ENCODE results near the gene POTEJ. TPM values are rescaled to one million over a fixed set of nuclear protein-coding genes. Genes with fewer than 3 reads are reported as not detected.
"Not testable (repeated sequence)": the region's sequence is repeated elsewhere in the genome, so short reads cannot be mapped to it uniquely, and the experiment has no call there.

The POTEJ gene
- total RNA-seq, result not detected in 2 replicates

GRCh38 chr2:130611140-130611539 lies at the start of gene POTEJ:
Gene POTEJ (plus strand): TSS chr2:130611440. CDS start chr2:130611533, 93 bp downstream.
- not testable (repeated sequence) for H3K36me3 ChIP-seq (ENCODE audit: control insufficient read depth, insufficient read depth, low read length); H3K4me3 ChIP-seq (ENCODE audit: low read depth, low read length); H3K27me3 ChIP-seq (ENCODE audit: control insufficient read depth, insufficient read depth, low read length); DNase-seq (ENCODE audit: low read depth)

DNA sequence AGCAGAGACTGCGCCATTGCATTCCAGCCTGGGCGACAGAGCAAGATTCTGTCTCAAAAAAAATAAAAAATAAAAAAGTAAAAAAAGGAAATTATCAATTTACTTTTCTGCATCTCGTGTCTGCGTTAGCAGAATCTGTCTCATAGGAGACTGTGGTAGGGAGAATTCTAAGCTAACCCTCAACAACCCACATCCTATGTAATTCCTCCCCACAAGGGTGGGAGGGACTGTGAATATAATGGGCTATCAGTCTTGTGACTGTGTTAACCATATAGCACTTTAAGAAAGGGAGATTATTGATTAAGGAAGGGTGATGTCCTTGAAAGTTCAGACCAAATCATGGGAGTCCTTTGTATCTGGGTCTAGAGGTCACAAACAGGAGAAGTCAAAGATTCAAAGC lies 45.1 kb upstream of the POTEJ start:
- DNase-seq (ENCODE audit: low read depth); H3K27me3 ChIP-seq (ENCODE audit: control insufficient read depth, insufficient read depth, low read length); H3K4me3 ChIP-seq (ENCODE audit: low read depth, low read length); H3K36me3 ChIP-seq (ENCODE audit: control insufficient read depth, insufficient read depth, low read length): not testable (repeated sequence)

DNA sequence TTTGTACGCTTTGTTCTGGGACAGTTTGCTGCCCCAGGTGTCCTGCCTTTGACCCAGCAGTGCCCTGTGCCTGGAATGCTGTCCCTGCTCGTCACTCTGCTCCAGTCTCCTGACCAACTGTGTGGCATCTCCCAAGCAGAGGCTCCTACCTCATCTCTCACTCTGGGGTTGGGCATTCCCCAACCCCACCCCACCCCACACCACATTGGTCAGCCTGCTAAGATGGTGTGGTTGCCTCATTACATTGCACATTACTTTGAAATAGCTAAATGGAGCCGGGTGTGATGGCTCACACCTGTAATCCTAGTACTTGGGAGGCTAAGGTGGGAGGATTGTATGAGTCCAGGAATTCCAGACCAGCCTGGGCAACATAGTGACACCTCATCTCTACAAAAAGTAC lies 39.3 kb upstream of the POTEJ start:
- H3K4me3 ChIP-seq (ENCODE audit: low read depth, low read length); H3K36me3 ChIP-seq (ENCODE audit: control insufficient read depth, insufficient read depth, low read length); DNase-seq (ENCODE audit: low read depth); H3K27me3 ChIP-seq (ENCODE audit: control insufficient read depth, insufficient read depth, low read length): not testable (repeated sequence)

DNA sequence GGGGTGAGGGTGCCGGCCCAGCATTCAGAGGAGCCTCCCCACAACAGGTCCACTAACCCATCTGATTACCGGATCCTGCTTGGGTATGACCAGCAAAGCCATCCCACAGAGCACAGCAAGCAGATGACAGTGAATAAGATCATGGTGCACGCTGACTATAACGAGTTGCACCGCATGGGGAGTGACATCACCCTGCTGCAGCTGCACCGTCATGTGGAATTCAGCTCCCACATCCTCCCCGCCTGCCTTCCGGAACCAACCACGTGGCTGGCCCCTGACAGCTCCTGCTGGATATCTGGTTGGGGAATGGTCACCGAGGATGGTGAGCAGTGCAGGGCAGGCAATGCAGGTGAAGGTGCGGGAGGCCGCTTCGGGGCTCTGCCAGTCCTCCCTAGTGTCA lies 37.0 kb upstream of the POTEJ start:
- not testable (repeated sequence) for H3K4me3 ChIP-seq (ENCODE audit: low read depth, low read length); H3K36me3 ChIP-seq (ENCODE audit: control insufficient read depth, insufficient read depth, low read length); H3K27me3 ChIP-seq (ENCODE audit: control insufficient read depth, insufficient read depth, low read length); DNase-seq (ENCODE audit: low read depth)

- H3K36me3 ChIP-seq (ENCODE audit: control insufficient read depth, insufficient read depth, low read length); H3K4me3 ChIP-seq (ENCODE audit: low read depth, low read length); DNase-seq (ENCODE audit: low read depth); H3K27me3 ChIP-seq (ENCODE audit: control insufficient read depth, insufficient read depth, low read length): not testable (repeated sequence)
These were observed 34.9 kb upstream of the POTEJ start for GRCh38 chr2:130576209-130576784.

- H3K27me3 ChIP-seq (ENCODE audit: control insufficient read depth, insufficient read depth, low read length); H3K36me3 ChIP-seq (ENCODE audit: control insufficient read depth, insufficient read depth, low read length); DNase-seq (ENCODE audit: low read depth); H3K4me3 ChIP-seq (ENCODE audit: low read depth, low read length): not testable (repeated sequence)
These were observed 33.7 kb upstream of the POTEJ start for GRCh38 chr2:130577559-130577958.

DNA sequence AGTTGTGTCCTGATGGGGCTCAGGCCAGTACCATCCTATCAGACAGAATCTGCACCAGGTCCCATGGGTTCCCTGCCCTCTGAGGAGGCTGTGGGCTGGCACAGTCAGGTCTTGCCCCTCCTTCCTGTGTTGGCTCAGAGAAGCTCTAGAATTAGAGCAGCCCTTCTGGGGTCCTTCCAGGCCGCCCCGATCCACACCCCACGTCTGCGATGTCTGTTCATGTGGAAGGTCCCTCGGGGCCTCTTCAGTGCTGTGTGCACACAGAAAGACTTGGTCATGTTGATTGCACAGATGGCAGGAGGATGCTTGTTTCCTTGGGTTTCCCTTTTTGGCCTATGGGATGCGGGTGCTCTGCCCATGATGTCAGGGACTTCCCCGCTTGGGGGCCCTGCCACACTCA lies 32.1 kb upstream of the POTEJ start:
- not testable (repeated sequence) for H3K4me3 ChIP-seq (ENCODE audit: low read depth, low read length); H3K36me3 ChIP-seq (ENCODE audit: control insufficient read depth, insufficient read depth, low read length); H3K27me3 ChIP-seq (ENCODE audit: control insufficient read depth, insufficient read depth, low read length); DNase-seq (ENCODE audit: low read depth)

- not testable (repeated sequence) for DNase-seq (ENCODE audit: low read depth); H3K27me3 ChIP-seq (ENCODE audit: control insufficient read depth, insufficient read depth, low read length)
These were observed 29.7 kb upstream of the POTEJ start for GRCh38 chr2:130581491-130581890.

GRCh38 chr2:130582970-130583369 lies 28.3 kb upstream of the POTEJ start:
- not testable (repeated sequence) for H3K27me3 ChIP-seq (ENCODE audit: control insufficient read depth, insufficient read depth, low read length); H3K4me3 ChIP-seq (ENCODE audit: low read depth, low read length); H3K36me3 ChIP-seq (ENCODE audit: control insufficient read depth, insufficient read depth, low read length); DNase-seq (ENCODE audit: low read depth)

More at GRCh38 chr2:130581491-130581890, 29.7 kb upstream of the POTEJ start:
- H3K36me3 ChIP-seq (ENCODE audit: control insufficient read depth, insufficient read depth, low read length); H3K4me3 ChIP-seq (ENCODE audit: low read depth, low read length): not testable (repeated sequence)

DNA sequence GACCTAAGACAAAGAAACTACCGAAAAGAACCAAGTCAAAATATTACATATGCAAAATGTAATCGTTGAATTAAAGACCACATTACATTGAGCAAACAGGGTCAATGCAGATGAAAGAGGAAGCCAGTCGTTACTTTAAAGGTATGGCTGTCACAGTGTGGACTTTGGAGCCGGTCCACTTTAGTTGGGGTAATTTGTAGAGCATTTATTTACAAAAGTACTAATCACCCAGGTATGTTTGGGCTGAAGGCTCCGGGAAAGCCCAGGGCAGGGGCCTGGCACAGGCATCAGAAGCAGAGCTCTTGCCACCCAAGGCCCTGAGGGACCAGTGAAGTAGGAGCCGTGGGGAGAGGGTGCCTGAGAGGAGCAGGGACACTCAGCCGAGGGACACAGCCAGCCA lies 27.7 kb upstream of the POTEJ start:
- not testable (repeated sequence) for H3K27me3 ChIP-seq (ENCODE audit: control insufficient read depth, insufficient read depth, low read length); DNase-seq (ENCODE audit: low read depth); H3K4me3 ChIP-seq (ENCODE audit: low read depth, low read length); H3K36me3 ChIP-seq (ENCODE audit: control insufficient read depth, insufficient read depth, low read length)

GRCh38 chr2:130584726-130585125 lies 26.5 kb upstream of the POTEJ start:
- not testable (repeated sequence) for H3K36me3 ChIP-seq (ENCODE audit: control insufficient read depth, insufficient read depth, low read length); H3K4me3 ChIP-seq (ENCODE audit: low read depth, low read length); H3K27me3 ChIP-seq (ENCODE audit: control insufficient read depth, insufficient read depth, low read length); DNase-seq (ENCODE audit: low read depth)

GRCh38 chr2:130588688-130589458 lies 22.4 kb upstream of the POTEJ start:
- not testable (repeated sequence) for DNase-seq (ENCODE audit: low read depth); H3K36me3 ChIP-seq (ENCODE audit: control insufficient read depth, insufficient read depth, low read length); H3K27me3 ChIP-seq (ENCODE audit: control insufficient read depth, insufficient read depth, low read length); H3K4me3 ChIP-seq (ENCODE audit: low read depth, low read length)

- not testable (repeated sequence) for H3K4me3 ChIP-seq (ENCODE audit: low read depth, low read length); H3K27me3 ChIP-seq (ENCODE audit: control insufficient read depth, insufficient read depth, low read length); H3K36me3 ChIP-seq (ENCODE audit: control insufficient read depth, insufficient read depth, low read length); DNase-seq (ENCODE audit: low read depth)
These were observed 20.9 kb upstream of the POTEJ start for GRCh38 chr2:130590170-130590841.

- not testable (repeated sequence) for H3K27me3 ChIP-seq (ENCODE audit: control insufficient read depth, insufficient read depth, low read length); H3K4me3 ChIP-seq (ENCODE audit: low read depth, low read length); H3K36me3 ChIP-seq (ENCODE audit: control insufficient read depth, insufficient read depth, low read length); DNase-seq (ENCODE audit: low read depth)
These were observed 20.3 kb upstream of the POTEJ start for GRCh38 chr2:130590842-130591359.
